ENCODE measurements around the gene BTN2A1. TPM values are rescaled to one million over a fixed set of nuclear protein-coding genes. Genes with fewer than 3 reads are reported as not detected.

BTN2A1 gene
- total RNA-seq, 1 experiment from 2014 or later, result 11.2 TPM

GRCh38 chr6:26412954-26413353 lies 44.8 kb upstream of the BTN2A1 start:
- no peaks in the 10 kb centered on the region for H3K9me2 ChIP-seq (ENCODE audit: insufficient read depth)
- CTCF ChIA-PET, result interaction anchor here (1.4 kb wide), 1 partner anchor 71 kb away, joined by 4 read pairs; no protein-coding TSS in a partner anchor
- H3K36me3 ChIP-seq (ENCODE audit: control insufficient read depth in 1 of 2, insufficient read depth in 2 of 2, low read length in 2 of 2), result no peaks in the 10 kb centered on the region
- intact Hi-C loops (cut with micrococcal nuclease), result no loop called here
- H3K9me3 ChIP-seq (ENCODE audit: control insufficient read depth in 1 of 2, insufficient read depth in 1 of 2, low read depth in 1 of 2, low read length in 2 of 2), result peaks cover 0 to 6% of the 10 kb centered on the region in 2 experiments; a peak in 1 of 4 replicates
- TF ChIP-seq SRF (IDR thresholded peaks at IDR 0.05; ENCODE audit: low read depth) (no peak), REST (IDR thresholded peaks at IDR 0.05; ENCODE audit: low read depth) (no peak), JUND (IDR thresholded peaks at IDR 0.05) (no peak)
- no peak overlapping the region for H2AFZ ChIP-seq (ENCODE audit: low read depth, low read length, poor library complexity, severe bottlenecking)
- H3K9ac ChIP-seq (ENCODE audit: low read length), result no peak overlapping the region
- no TSS peak for BruUV-seq (replicated peaks)
- no peak overlapping the region for H3K27ac ChIP-seq (ENCODE audit: low read depth, low read length)
- H3K27me3 ChIP-seq (ENCODE audit: insufficient read depth, low read length), result no peaks in the 10 kb centered on the region
- no peak overlapping the region for H3K4me2 ChIP-seq (ENCODE audit: low read length)
- DNase-seq (ENCODE audit: low read depth, low spot score) (no peak), ATAC-seq (no peak)
- RAD21 ChIA-PET (ENCODE audit: low non-redundant PET in 1 of 2, low total read pairs in 2 of 2, uncharacterized antibody in 2 of 2, unreplicated experiment in 2 of 2), result no interaction called here
- H3K4me1 ChIP-seq (ENCODE audit: control insufficient read depth in 1 of 2, insufficient read depth in 2 of 2, low read length in 2 of 2), result peaks cover 0 to 6% of the 10 kb centered on the region in 2 experiments; a peak in 1 of 4 replicates
- no peaks in the 10 kb centered on the region for H4K20me1 ChIP-seq (ENCODE audit: insufficient read depth)
- no peaks in the 10 kb centered on the region for H3K79me2 ChIP-seq (ENCODE audit: insufficient read depth, low read length)
- POLR2A ChIA-PET, result no interaction called here
- H3K4me3 ChIP-seq (replicated peaks in 1 of 2; ENCODE audit: low read depth in 1 of 2, low read length in 2 of 2), result no peak overlapping the region

GRCh38 chr6:26414281-26414680 lies 43.5 kb upstream of the BTN2A1 start:
- Histone ChIP-seq H2AFZ (ENCODE audit: low read depth, low read length, poor library complexity, severe bottlenecking) (no peak overlapping the region), H3K9me2 (ENCODE audit: insufficient read depth) (no peaks in the 10 kb centered on the region), H3K4me3 (replicated peaks in 1 of 2; ENCODE audit: low read depth in 1 of 2, low read length in 2 of 2) (no peak overlapping the region), H3K27ac (ENCODE audit: low read depth, low read length) (no peak overlapping the region), H3K9ac (ENCODE audit: low read length) (no peak overlapping the region), H4K20me1 (ENCODE audit: insufficient read depth) (no peaks in the 10 kb centered on the region), H3K36me3 (ENCODE audit: control insufficient read depth in 1 of 2, insufficient read depth in 2 of 2, low read length in 2 of 2) (no peaks in the 10 kb centered on the region), H3K9me3 (ENCODE audit: control insufficient read depth in 1 of 2, insufficient read depth in 1 of 2, low read depth in 1 of 2, low read length in 2 of 2) (peaks cover 0 to 7% of the 10 kb centered on the region in 2 experiments; a peak in 1 of 4 replicates), H3K4me2 (ENCODE audit: low read length) (no peak overlapping the region), H3K79me2 (ENCODE audit: insufficient read depth, low read length) (no peaks in the 10 kb centered on the region), H3K27me3 (ENCODE audit: insufficient read depth, low read length) (no peaks in the 10 kb centered on the region), H3K4me1 (ENCODE audit: control insufficient read depth in 1 of 2, insufficient read depth in 2 of 2, low read length in 2 of 2) (peaks cover 0 to 6% of the 10 kb centered on the region in 2 experiments; a peak in 1 of 4 replicates)
- CTCF ChIA-PET, result no interaction called here
- intact Hi-C loops (cut with micrococcal nuclease), result no loop called here
- no peak for DNase-seq (ENCODE audit: low read depth, low spot score)
- no peak for TF ChIP-seq SP1 (IDR thresholded peaks at IDR 0.05; ENCODE audit: low read depth)
- TF ChIP-seq ZFX (IDR thresholded peaks at IDR 0.05), result no peak
- TF ChIP-seq TCF7L2 (IDR thresholded peaks at IDR 0.05; ENCODE audit: borderline replicate concordance, extremely low read depth, insufficient read depth, insufficient read length), result no peak
- TF ChIP-seq EZH2 (IDR thresholded peaks at IDR 0.05), result no peak
- no peak for ATAC-seq
- RAD21 ChIA-PET (ENCODE audit: low non-redundant PET in 1 of 2, low total read pairs in 2 of 2, uncharacterized antibody in 2 of 2, unreplicated experiment in 2 of 2), result interaction anchor here in 1 of 2 experiments (0.6 kb wide), 1 partner anchor 31 kb away, joined by 8 read pairs; the partner anchor contains the start of gene BTN2A2
- POLR2A ChIA-PET, result no interaction called here
- no TSS peak for BruUV-seq (replicated peaks)
